ENCODE results near the gene ERVW-1.

DNA sequence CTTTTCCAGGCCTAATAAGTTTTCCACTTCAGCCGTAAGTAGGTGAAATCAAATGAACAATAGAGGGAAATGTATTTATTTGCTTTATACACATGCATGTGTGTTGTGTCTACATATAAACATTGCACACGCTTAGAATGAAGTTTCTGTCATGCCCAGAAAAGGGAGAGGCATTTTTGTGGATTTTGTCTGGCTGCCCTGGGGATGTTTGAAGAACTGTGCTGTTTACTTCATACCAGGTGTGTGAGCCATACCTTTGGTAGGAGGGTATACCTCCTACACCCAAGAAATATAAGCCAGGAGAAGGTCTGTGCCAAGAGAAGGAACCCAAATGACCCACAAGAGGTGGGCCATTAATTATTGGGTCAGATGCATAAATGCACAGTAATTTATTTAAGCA is 17.6 kb downstream of the ERVW-1 start:
- TF ChIP-seq EZH2 (IDR thresholded peaks at IDR 0.05; ENCODE audit: low read length): no peak
- TF ChIP-seq, protein P1, sequence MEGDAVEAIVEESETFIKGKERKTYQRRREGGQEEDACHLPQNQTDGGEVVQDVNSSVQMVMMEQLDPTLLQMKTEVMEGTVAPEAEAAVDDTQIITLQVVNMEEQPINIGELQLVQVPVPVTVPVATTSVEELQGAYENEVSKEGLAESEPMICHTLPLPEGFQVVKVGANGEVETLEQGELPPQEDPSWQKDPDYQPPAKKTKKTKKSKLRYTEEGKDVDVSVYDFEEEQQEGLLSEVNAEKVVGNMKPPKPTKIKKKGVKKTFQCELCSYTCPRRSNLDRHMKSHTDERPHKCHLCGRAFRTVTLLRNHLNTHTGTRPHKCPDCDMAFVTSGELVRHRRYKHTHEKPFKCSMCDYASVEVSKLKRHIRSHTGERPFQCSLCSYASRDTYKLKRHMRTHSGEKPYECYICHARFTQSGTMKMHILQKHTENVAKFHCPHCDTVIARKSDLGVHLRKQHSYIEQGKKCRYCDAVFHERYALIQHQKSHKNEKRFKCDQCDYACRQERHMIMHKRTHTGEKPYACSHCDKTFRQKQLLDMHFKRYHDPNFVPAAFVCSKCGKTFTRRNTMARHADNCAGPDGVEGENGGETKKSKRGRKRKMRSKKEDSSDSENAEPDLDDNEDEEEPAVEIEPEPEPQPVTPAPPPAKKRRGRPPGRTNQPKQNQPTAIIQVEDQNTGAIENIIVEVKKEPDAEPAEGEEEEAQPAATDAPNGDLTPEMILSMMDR (optimal IDR thresholded peaks at IDR 0.05 in 1 of 3, IDR thresholded peaks at IDR 0.05 in 1 of 3, conservative IDR thresholded peaks at IDR 0.05 in 1 of 3; ENCODE audit: extremely low read depth in 1 of 3, insufficient read depth in 2 of 3, low read length in 3 of 3): no peak

Measured in keratinocyte (primary cell).